ENCODE results near the gene CARS2.
A peak's percentile ranks its signal among the peaks of the same experiment; 100 is the strongest.
"Not testable (repeated sequence)": the region's sequence is repeated elsewhere in the genome, so short reads cannot be mapped to it uniquely, and the experiment has no call there.

CARS2 gene

GRCh38 chr13:110705356-110705825 is 525 bp downstream of the CARS2 start:
- no peak for DNase-seq

GRCh38 chr13:110702591-110703526 is 3.1 kb downstream of the CARS2 start:
- peak; percentile 77 for DNase-seq

GRCh38 chr13:110702089-110702488 is 3.8 kb downstream of the CARS2 start:
- no peak for DNase-seq

GRCh38 chr13:110701061-110701460 is 4.9 kb downstream of the CARS2 start:
- not testable (repeated sequence) for DNase-seq

GRCh38 chr13:110700641-110701040 is 5.3 kb downstream of the CARS2 start:
- DNase-seq: no peak

- no peak for DNase-seq
Observed at GRCh38 chr13:110700186-110700585, 5.7 kb downstream of the CARS2 start.

- no peak for DNase-seq
Observed at GRCh38 chr13:110699148-110700145, 6.5 kb downstream of the CARS2 start.

- no peak for DNase-seq
Observed at GRCh38 chr13:110698689-110699088, 7.2 kb downstream of the CARS2 start.

GRCh38 chr13:110697842-110698241 is 8.1 kb downstream of the CARS2 start:
- DNase-seq: no peak

- DNase-seq: no peak
Observed at GRCh38 chr13:110696776-110697175, 9.1 kb downstream of the CARS2 start.

GRCh38 chr13:110695774-110696173 is 10.1 kb downstream of the CARS2 start:
- not testable (repeated sequence) for DNase-seq

- DNase-seq: no peak
Observed at GRCh38 chr13:110690516-110690915, 15.4 kb downstream of the CARS2 start.

GRCh38 chr13:110689711-110690110 is 16.2 kb downstream of the CARS2 start:
- DNase-seq: no peak

- no peak for DNase-seq
Observed at GRCh38 chr13:110689041-110689440, 16.9 kb downstream of the CARS2 start.

- DNase-seq: no peak
Observed at GRCh38 chr13:110687736-110688135, 18.2 kb downstream of the CARS2 start.

GRCh38 chr13:110685305-110686020 is 20.5 kb downstream of the CARS2 start:
- no peak for DNase-seq

GRCh38 chr13:110684388-110685056 is 21.4 kb downstream of the CARS2 start:
- no peak for DNase-seq

GRCh38 chr13:110683921-110684320 is 22.0 kb downstream of the CARS2 start:
- DNase-seq: no peak

- no peak for DNase-seq
Observed at GRCh38 chr13:110683203-110683883, 22.6 kb downstream of the CARS2 start.

GRCh38 chr13:110682746-110683145 is 23.2 kb downstream of the CARS2 start:
- no peak for DNase-seq

- no peak for DNase-seq
Observed at GRCh38 chr13:110681868-110682550, 23.9 kb downstream of the CARS2 start.
